Measurements from ENCODE around the gene TMEM207. TPM values are rescaled to one million over a fixed set of nuclear protein-coding genes. Genes with fewer than 3 reads are reported as not detected.

TMEM207 gene
- total and polyA plus RNA-seq, 2 of the 8 experiments (the other 6 are each of a cell fraction or from before 2014, with no cell fraction given), result not detected

DNA sequence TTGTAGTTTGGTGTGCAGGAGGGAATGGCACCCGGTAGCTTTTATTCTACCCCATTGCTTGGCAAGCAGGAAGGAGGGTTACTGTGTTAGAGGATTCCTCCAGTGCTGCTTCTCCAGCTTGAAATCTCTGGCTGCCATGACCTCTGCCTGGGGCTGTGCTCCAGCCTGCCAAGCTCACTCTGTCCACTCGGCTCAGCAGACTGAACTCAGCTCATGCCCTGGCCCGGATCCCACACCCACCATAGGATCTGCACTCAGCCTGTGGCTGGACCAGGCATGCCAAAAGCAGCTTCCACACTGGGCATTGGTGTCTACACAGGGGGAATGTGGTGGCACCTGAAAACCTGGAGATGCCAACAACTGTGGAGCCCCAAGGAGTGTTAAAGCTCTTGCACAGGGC lies 35.4 kb downstream of the TMEM207 start:
- H3K9me3 ChIP-seq (ENCODE audit: insufficient read depth in 2 of 2, low read depth in 1 of 2, low read length in 1 of 2), result no peaks in the 10 kb centered on the region; a peak in 1 of 4 replicates
- no peaks in the 10 kb centered on the region for H3K79me1 ChIP-seq (ENCODE audit: low read depth, low read length)
- TF ChIP-seq SP4 (IDR thresholded peaks at IDR 0.05; ENCODE audit: low read length) (no peak), BRCA1 (IDR thresholded peaks at IDR 0.05; ENCODE audit: low read depth, low read length) (no peak)
- TF ChIP-seq, protein P1, sequence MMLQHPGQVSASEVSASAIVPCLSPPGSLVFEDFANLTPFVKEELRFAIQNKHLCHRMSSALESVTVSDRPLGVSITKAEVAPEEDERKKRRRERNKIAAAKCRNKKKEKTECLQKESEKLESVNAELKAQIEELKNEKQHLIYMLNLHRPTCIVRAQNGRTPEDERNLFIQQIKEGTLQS (IDR thresholded peaks at IDR 0.05; ENCODE audit: insufficient read depth, low read depth, low read length), result no peak
- H3K56ac ChIP-seq (replicated peaks; ENCODE audit: insufficient read length, low read depth, low read length), result no peak overlapping the region
- no peaks in the 10 kb centered on the region for H3K27me3 ChIP-seq (replicated peaks in 1 of 4; ENCODE audit: control insufficient read depth in 3 of 4, extremely low read depth in 1 of 4, insufficient read depth in 3 of 4, low read length in 3 of 4)
- ChIA-PET CTCF (ENCODE audit: partially characterized antibody) (interaction anchor here (0.6 to 2.9 kb wide), 6 partner anchors 10 to 457 kb away, joined by 3 to 22 read pairs (median 3); no protein-coding TSS in a partner anchor), POLR2A (ENCODE audit: partially characterized antibody) (no interaction called here)
- H2AK5ac ChIP-seq (ENCODE audit: low read depth, low read length), result no peak overlapping the region
- H2BK12ac ChIP-seq (ENCODE audit: low read depth, low read length), result no peak overlapping the region
- no peaks in the 10 kb centered on the region for H3K23me2 ChIP-seq (ENCODE audit: low read depth, low read length)
- no peak overlapping the region for H2BK15ac ChIP-seq (ENCODE audit: low read length)
- DNase-seq (ENCODE audit: low read depth in 1 of 2, low spot score in 2 of 2), result no peak
- no peak overlapping the region for H3K4me3 ChIP-seq (ENCODE audit: extremely low read depth in 1 of 4, insufficient read depth in 2 of 4, low read depth in 3 of 4, low read length in 4 of 4)
- 90% methylated on average over 3 of the region's 3 CpGs; no CpG with 5 or more reads in 1 of the 2 experiments for WGBS, 2 experiments (ENCODE audit: extremely low coverage in 1 of 2, insufficient coverage in 1 of 2, insufficient read length in 1 of 2, insufficient replicate concordance in 2 of 2, low coverage in 1 of 2, low lambda C conversion rate in 2 of 2, missing lambda C conversion rate in 1 of 2)
- no peak overlapping the region for H4K8ac ChIP-seq (ENCODE audit: extremely low read depth, insufficient read depth, low read length)
- H3K27ac ChIP-seq (ENCODE audit: low read depth, low read length), result no peak overlapping the region
- H3K18ac ChIP-seq (ENCODE audit: extremely low read depth, low read length), result no peak overlapping the region
- no peak overlapping the region for H4K5ac ChIP-seq (ENCODE audit: insufficient read length, low read depth, low read length)
- peak overlapping the region; percentile 34 for H3K23ac ChIP-seq (ENCODE audit: insufficient read length)
- H3K79me2 ChIP-seq (ENCODE audit: control insufficient read depth in 1 of 2, insufficient read depth in 2 of 2, low read length in 2 of 2), result no peaks in the 10 kb centered on the region
- H2BK120ac ChIP-seq (replicated peaks; ENCODE audit: low read depth, low read length), result no peak overlapping the region
- FAIRE-seq, result no peak
- H3K4ac ChIP-seq (replicated peaks; ENCODE audit: insufficient read length, low read depth, low read length), result no peak overlapping the region
- no peak overlapping the region for H2BK5ac ChIP-seq (ENCODE audit: low read depth, low read length)
- H3K4me1 ChIP-seq (replicated peaks in 1 of 4; ENCODE audit: control insufficient read depth in 3 of 4, insufficient read depth in 4 of 4, low read length in 3 of 4), result no peaks in the 10 kb centered on the region
- H4K20me1 ChIP-seq (replicated peaks in 1 of 2; ENCODE audit: control insufficient read depth in 1 of 2, insufficient read depth in 2 of 2, low read length in 2 of 2), result no peaks in the 10 kb centered on the region
- no peak overlapping the region for H2AFZ ChIP-seq (ENCODE audit: low read length)
- H4K91ac ChIP-seq (replicated peaks; ENCODE audit: insufficient read length, low read length), result no peak overlapping the region
- H2BK20ac ChIP-seq (ENCODE audit: low read length), result no peak overlapping the region
- H3K9ac ChIP-seq (replicated peaks in 1 of 4; ENCODE audit: extremely low read depth in 1 of 4, low read depth in 3 of 4, low read length in 3 of 4), result no peak overlapping the region
- H3K14ac ChIP-seq (ENCODE audit: insufficient read length), result no peak overlapping the region
- H3K36me3 ChIP-seq (ENCODE audit: control insufficient read depth in 2 of 4, insufficient read depth in 4 of 4, low read length in 3 of 4), result no peaks in the 10 kb centered on the region
- no peak overlapping the region for H3K4me2 ChIP-seq (ENCODE audit: insufficient read depth in 1 of 2, low read depth in 2 of 2, low read length in 2 of 2)

All from H1 (cell line).